HepG2 (cell line): ENCODE measurements around the gene NRG3. TPM values are rescaled to one million over a fixed set of nuclear protein-coding genes. Genes with fewer than 3 reads are reported as not detected.

Source experiments
- CREB1 ChIP-seq, 2 experiments: fragments of 450-650 bp in 1 of 2; IDR thresholded peaks; 2 replicates each; pipeline ENCODE4 v1.6.1; 2016 to 2017; ENCODE audit warnings: control low read depth in 1 of 2, mild to moderate bottlenecking in 1 of 2, missing compliant biosample characterization in 1 of 2, missing genetic modification characterization in 1 of 2
- KDM1A ChIP-seq: IDR thresholded peaks from 2 replicates; pipeline ENCODE4 v1.6.1; 2016; ENCODE audit warnings: missing compliant biosample characterization
- PHF20 ChIP-seq: sonication (generic); formaldehyde crosslinking; IDR thresholded peaks from 2 replicates; pipeline ENCODE4 v1.5.0; 2020; ENCODE audit warnings: mild to moderate bottlenecking, missing genetic modification reagents
- RARG ChIP-seq: sonication (generic); formaldehyde crosslinking; IDR thresholded peaks from 2 replicates; pipeline ENCODE4 v1.4.0; 2020; ENCODE audit warnings: low read depth, mild to moderate bottlenecking, missing genetic modification reagents
- SOX13 ChIP-seq, 3 experiments: fragments of 450-650 bp in 1 of 3; sonication (generic) in 1 of 3; formaldehyde crosslinking in 1 of 3; IDR thresholded peaks in 2 of 3; conservative IDR thresholded peaks in 1 of 3; 2 replicates each; pipeline versions ENCODE4 v1.5.0 to v1.6.1; 2016 to 2020; ENCODE audit warnings: antibody characterized with exemption in 1 of 3, mild to moderate bottlenecking in 1 of 3, missing compliant biosample characterization in 1 of 3, missing genetic modification reagents in 1 of 3, moderate library complexity in 1 of 3
- TCF7 ChIP-seq: sonication (generic); IDR thresholded peaks from 2 replicates; pipeline ENCODE4 v1.6.1; 2016; ENCODE audit warnings: antibody characterized with exemption, low read depth
- USF2 ChIP-seq, 2 experiments: sonication (generic) in 1 of 2; formaldehyde crosslinking in 1 of 2; IDR thresholded peaks; 2 replicates each; pipeline versions ENCODE4 v1.5.1 to v1.6.1; 2011 to 2020; ENCODE audit warnings: borderline replicate concordance in 1 of 2, low read depth in 1 of 2, low read length in 1 of 2, mild to moderate bottlenecking in 1 of 2, missing genetic modification reagents in 1 of 2, moderate library complexity in 1 of 2
- ZBTB38 ChIP-seq: sonication (generic); formaldehyde crosslinking; IDR thresholded peaks from 2 replicates; pipeline ENCODE4 v1.5.1; 2020; ENCODE audit warnings: mild to moderate bottlenecking, missing genetic modification reagents
- ZMYM3 ChIP-seq: sonication (generic); formaldehyde crosslinking; IDR thresholded peaks from 2 replicates; pipeline ENCODE4 v1.5.1; 2020; ENCODE audit warnings: mild to moderate bottlenecking, missing genetic modification reagents
- ZNF33B ChIP-seq: sonication (generic); formaldehyde crosslinking; IDR thresholded peaks from 2 replicates; pipeline ENCODE4 v1.5.1; 2020; ENCODE audit warnings: mild to moderate bottlenecking, missing genetic modification reagents
- ZXDC ChIP-seq: sonication (generic); formaldehyde crosslinking; IDR thresholded peaks from 2 replicates; pipeline ENCODE4 v1.5.0; 2020; ENCODE audit warnings: mild to moderate bottlenecking, missing genetic modification reagents
- polyA plus RNA-seq, 8 experiments: library from polyadenylated mRNA; depleted of rRNA in 3 of 8; stranded (reverse) in 7 of 8; unstranded in 1 of 8; fragments of >200 nt; fragmentation: Illumina TruSeq in 4 of 8; extraction: Trizol in 4 of 8; gene quantifications; 2 replicates each; pipeline versions ENCODE4 v1.2.1 to v1.2.3, GENCODE V29; 2011 to 2016; ENCODE audit warnings: low read depth in 4 of 8, missing spikeins in 1 of 8, mixed read lengths in 1 of 8; ENCODE audit not compliant: insufficient read depth in 1 of 8
- total RNA-seq, 5 experiments: library from RNA; depleted of rRNA; stranded (reverse); fragments of >200 nt; fragmentation: Illumina TruSeq; extraction: Trizol; gene quantifications; 2 replicates each; pipeline ENCODE4 v1.2.3, GENCODE V29; 2016; ENCODE audit warnings: low read depth in 1 of 5
- TF ChIP-seq, protein P1 (sequence below), 2 experiments: sonication (generic) in 1 of 2; formaldehyde crosslinking in 1 of 2; IDR thresholded peaks; 2 replicates each; pipeline versions ENCODE4 v1.4.0 to v1.6.1; 2016 to 2020; ENCODE audit warnings: borderline replicate concordance in 1 of 2, low read depth in 1 of 2, mild to moderate bottlenecking in 1 of 2, missing genetic modification reagents in 1 of 2

Gene NRG3
- total and polyA plus RNA-seq, 2 of the 13 experiments (the other 11 are each of a cell fraction or from before 2014, with no cell fraction given) = not detected

DNA sequence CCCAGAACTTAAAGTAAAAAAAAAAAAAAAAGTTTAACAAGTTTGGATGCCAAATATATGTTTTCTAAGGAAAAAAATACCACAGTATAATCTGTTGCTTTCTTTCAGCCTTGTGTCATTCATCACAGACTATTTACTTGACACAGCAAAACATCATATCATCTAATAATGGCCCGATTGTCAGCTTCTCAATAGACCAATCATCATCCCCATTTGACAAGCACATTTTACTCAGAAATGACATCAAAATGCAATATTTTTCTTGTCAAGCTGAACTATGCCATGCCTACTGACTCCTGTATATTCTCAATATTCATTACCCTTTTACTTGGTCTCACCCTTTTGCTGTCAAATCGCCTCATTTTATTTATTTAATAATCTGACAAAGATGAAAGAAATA lies 249.7 kb downstream of the NRG3 start (continued):
- TF ChIP-seq, protein P1, sequence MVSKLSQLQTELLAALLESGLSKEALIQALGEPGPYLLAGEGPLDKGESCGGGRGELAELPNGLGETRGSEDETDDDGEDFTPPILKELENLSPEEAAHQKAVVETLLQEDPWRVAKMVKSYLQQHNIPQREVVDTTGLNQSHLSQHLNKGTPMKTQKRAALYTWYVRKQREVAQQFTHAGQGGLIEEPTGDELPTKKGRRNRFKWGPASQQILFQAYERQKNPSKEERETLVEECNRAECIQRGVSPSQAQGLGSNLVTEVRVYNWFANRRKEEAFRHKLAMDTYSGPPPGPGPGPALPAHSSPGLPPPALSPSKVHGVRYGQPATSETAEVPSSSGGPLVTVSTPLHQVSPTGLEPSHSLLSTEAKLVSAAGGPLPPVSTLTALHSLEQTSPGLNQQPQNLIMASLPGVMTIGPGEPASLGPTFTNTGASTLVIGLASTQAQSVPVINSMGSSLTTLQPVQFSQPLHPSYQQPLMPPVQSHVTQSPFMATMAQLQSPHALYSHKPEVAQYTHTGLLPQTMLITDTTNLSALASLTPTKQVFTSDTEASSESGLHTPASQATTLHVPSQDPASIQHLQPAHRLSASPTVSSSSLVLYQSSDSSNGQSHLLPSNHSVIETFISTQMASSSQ (IDR thresholded peaks at IDR 0.05; ENCODE audit: low read depth) = no peak
- TF ChIP-seq, protein P1 (CRISPR knock-in tag; IDR thresholded peaks at IDR 0.05; ENCODE audit: borderline replicate concordance) = no peak
- TF ChIP-seq KDM1A (CRISPR knock-in tag) (no peak), RARG (CRISPR knock-in tag) (no peak), SOX13 (IDR thresholded peaks at IDR 0.05) (no peak), SOX13 (CRISPR knock-in tag; conservative IDR thresholded peaks at IDR 0.05 in 1 of 2, IDR thresholded peaks at IDR 0.05 in 1 of 2) (no peak), USF2 (IDR thresholded peaks at IDR 0.05; ENCODE audit: low read depth, low read length) (no peak), USF2 (CRISPR knock-in tag; IDR thresholded peaks at IDR 0.05; ENCODE audit: borderline replicate concordance) (no peak), ZXDC (no peak), TCF7 (no peak), PHF20 (CRISPR knock-in tag) (no peak), CREB1 (IDR thresholded peaks at IDR 0.05) (no peak), CREB1 (CRISPR knock-in tag; IDR thresholded peaks at IDR 0.05) (no peak), ZBTB38 (no peak), ZNF33B (CRISPR knock-in tag) (no peak), ZMYM3 (CRISPR knock-in tag) (no peak)
- TF ChIP-seq, all 625 proteins: peak for 0
